NOMO-1 (cell line): ENCODE data around the gene FAM222A.

Experiments
- DNase-seq, 2 experiments: peaks; one replicate each; lab custom pipeline; 2025; ENCODE audit not compliant: unreplicated experiment in 2 of 2; lab: John Stamatoyannopoulos, UW

FAM222A gene

DNA sequence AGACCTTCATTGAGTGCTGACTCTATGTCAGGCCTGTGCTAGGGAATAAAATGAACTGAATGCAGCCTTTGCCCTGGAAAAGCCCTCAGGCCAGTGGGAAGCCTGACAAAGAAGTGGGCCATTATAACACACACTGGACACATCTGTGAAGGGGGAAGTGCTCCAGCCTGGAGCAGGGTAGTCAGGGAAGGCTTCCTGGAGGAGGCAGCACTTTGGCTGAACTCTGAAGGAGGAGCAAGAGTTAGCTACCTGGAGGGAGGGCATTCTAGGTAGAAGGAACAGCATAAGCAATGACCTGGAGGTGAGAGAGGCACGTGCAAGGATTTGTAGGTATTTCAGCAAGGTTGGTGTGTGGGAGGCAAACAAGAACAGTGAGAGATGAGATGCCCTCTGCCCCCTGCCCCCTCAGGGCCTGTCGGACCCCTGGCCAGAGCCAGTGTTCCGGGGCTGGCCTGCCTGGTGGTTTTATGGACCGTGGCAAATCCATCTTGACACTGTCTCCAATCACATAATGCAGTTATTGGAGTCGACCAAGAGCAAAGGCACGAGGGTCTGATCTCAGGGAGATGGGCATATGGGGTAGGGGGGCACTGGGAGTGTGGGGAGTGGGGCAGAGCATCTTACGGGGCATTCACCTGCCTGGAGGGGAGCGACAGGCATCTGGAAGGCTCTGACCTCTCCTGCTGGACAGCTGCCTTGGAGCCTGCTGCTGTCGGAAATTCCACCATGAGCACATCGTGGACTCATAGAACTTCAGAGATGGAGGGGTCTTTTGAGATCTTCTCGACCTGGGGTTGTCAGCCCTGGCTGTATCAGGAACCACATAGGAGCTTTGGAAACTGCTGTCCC, 2.7 kb upstream of the FAM222A start:
- DNase-seq, result no peak

DNA sequence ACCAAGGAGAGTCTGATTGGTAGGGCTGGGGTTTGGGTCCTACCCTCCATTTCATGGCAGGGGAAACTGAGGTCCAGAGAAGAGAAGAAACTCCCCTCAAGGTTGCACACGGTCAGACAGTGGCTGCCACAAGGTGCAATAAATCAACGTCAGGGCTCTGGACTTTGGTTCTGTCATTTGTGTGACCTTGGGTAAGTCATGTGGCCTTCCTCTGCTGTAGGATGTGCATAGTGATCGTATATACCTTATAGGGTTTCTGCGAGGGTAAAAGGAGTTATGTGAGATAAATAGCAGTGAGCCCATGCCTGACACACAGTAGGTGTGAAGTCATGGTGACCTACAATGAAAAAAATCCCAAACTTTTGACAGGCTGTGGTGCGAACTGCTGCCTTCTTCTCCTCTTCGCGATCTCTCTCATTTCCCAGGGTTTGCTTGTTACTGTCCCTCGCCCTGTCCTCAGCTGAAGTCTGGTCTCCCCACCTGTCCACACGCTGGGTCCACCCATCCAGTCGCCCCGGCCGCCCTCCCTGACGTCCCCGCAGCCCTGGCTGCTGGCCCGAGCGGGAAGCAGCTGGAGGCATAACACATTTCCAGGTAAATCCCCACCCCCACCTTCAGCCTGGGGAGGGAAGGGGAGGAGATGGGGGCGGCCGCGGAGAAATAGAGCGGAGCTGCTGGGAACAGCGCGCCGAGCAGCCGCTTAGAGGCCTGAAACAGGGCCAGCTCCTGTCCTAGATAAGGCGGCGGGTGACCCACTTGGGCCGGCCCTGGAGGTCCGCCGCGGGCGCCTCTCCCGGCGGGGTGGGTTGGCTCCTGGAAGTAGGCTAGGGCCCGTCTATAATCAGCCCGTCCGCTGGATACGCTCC, 1.8 kb upstream of the FAM222A start:
- no peak for DNase-seq

- DNase-seq, result peak; percentile 40 to 54
Measured at GRCh38 chr12:109714141-109714912, 702 bp downstream of the FAM222A start.

- DNase-seq, result no peak
Measured at GRCh38 chr12:109714913-109715244, 1.3 kb downstream of the FAM222A start.

GRCh38 chr12:109715310-109716091, 1.9 kb downstream of the FAM222A start:
- no peak for DNase-seq

DNA sequence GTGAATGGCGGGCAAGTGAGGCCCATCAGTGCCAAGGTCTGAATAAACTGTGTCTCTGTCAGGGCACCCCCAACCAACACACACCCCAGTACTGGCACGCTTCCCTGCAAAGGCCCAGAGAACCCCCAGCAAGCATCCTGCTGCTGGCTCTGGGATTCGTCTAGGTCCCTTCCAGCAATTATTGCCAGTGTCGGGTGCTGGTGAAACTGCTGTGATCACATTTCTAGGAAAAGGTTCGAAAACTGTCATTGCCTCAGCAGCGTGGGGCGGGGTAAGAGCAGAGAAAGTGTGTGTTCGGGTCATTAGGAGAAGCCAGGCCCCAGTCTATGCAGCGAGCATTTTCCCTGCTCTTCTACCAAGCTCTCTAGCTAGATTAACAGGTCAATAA, 2.5 kb downstream of the FAM222A start:
- no peak for DNase-seq

- DNase-seq, result no peak
Measured at GRCh38 chr12:109716512-109717389, 3.1 kb downstream of the FAM222A start.

DNA sequence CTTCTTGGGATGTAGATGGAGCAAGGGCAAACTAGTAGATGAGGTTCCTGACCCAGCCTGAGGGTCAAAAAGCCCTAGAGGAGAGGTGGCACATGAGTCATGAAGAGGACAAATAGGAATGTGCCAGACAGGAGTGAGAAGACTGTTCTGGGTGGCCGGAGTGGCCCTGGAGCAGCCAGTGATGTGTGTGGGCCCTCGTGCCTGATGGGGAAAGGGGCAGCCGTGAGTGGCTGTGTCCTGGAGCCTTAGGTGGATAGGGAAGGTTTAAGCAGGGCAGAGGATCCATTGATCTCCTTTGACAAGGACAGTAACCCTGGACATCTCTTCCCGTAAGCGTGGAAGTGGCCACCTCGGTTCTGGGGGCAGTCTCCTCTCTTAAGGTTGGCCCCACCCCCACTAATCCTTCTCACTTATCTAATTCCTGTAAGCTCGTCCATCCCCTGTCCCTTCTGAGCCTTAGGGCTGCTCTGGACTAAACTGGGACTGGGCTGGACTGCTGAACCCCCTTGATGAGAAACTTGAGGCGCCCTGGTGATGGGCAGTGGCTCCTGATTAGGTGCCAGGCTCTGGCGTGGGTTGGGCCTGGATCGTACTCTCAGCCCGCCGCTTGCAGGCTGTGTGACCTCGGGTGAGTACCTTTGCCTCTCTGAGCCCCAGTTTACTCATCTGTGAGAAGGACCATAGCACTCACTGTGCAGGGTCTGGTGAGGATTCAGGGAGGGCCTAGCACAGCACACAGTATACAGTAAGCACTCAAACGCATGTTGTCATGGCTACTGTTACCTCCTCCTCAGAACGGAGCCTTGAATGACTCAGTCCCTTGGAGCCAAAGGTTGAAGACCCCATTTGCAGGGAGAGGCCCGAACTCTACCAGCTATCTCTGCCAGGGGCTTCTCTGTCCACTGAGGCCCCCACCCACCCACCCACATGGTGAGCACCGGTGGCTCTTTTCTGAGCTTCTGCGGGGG, 4.0 kb downstream of the FAM222A start:
- no peak for DNase-seq

DNA sequence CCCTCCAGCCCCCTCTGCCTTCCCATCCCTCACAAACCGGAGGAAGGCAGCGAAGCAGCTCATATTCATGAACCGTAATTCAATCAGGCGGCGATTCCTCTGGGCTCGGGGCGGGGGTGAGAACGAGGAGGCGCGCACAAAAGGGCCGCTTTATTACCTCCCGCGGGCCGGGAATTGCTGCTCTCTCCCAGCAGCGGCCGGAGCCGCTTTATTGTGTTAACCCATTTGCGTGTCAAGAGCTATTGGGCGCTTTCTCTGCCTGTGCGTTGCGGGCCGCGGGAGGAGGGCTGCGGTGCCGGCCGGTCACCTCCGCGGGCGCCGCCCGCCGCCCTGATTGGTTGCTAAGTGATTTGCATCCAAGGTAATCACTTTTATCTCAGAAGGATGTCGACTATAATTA, 4.8 kb downstream of the FAM222A start:
- DNase-seq, result no peak

GRCh38 chr12:109719123-109720022, 5.7 kb downstream of the FAM222A start:
- no peak for DNase-seq

- no peak for DNase-seq
Measured at GRCh38 chr12:109720152-109720856, 6.7 kb downstream of the FAM222A start.

- DNase-seq, result no peak
Measured at GRCh38 chr12:109720857-109721189, 7.2 kb downstream of the FAM222A start.

DNA sequence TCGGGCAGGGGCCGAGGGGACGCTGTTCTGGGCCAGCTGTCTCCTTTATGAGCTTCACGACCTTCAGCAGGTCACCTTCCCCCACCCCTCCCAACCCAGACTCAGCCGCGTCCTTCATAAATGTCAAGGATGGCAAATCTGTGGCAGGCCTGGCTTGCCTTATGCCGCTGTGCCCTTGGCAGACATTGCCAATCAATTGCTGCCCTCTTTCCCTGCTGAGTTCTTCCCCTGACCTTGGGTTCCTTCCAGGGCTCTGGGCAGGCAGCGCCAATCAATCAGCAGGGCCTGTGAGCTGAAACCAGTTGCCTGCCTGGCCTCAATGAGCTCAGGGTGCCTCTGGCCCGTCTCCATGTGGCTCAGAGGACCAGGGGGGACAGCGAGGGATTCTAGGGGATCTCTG, 7.7 kb downstream of the FAM222A start:
- no peak for DNase-seq

DNA sequence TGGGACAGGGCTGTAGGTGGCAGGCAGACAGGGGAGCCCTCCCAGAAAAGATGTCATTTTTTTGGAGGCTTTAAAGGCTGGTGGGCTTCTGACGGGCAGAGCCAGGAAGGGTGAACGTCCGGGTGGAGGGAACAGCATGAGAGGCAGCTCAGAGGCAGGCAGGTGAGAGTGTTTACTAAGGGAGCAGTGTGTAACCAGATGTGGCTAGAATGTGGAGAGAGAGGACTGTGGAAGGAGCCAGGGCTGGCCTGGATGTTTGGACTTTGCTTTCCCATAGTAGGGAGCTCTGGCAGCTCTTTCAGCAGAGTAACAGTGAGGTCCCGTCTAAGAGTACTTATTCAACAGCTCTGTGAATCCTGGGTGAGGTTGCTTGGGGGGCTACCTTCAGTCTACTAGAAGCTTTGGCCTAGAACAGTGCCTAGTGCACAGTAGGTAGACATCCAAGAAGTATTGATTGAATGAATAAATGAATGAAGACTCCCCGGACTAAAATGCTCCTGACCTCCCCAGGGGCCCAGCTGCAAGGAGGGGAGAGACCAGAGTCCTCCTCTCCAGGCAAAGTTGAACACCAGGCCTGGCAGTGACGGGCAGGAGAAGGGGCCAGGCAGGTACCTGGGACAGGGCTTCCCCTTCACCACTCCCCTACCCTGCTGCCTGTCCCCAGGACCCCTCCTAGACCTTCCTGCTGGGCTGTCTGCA, 8.5 kb downstream of the FAM222A start:
- DNase-seq, result no peak

DNA sequence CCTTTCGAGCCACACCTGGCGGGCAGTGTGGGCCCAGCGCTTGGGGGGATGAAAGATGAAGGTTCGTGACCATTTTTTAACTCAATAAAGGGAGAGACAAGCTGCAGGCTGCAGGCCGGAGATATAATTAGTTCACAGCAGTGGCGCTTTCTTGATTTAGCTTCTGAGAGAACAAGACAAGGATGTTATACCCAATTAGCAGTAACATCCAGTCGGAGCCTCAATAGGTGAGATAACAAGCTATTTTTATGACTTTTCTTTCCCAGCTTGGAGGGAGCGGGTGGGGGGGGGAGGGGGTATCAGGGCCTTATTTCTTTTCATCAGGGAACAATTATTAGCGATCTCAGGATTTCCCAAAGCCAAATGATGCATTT, 9.1 kb downstream of the FAM222A start:
- no peak for DNase-seq

DNA sequence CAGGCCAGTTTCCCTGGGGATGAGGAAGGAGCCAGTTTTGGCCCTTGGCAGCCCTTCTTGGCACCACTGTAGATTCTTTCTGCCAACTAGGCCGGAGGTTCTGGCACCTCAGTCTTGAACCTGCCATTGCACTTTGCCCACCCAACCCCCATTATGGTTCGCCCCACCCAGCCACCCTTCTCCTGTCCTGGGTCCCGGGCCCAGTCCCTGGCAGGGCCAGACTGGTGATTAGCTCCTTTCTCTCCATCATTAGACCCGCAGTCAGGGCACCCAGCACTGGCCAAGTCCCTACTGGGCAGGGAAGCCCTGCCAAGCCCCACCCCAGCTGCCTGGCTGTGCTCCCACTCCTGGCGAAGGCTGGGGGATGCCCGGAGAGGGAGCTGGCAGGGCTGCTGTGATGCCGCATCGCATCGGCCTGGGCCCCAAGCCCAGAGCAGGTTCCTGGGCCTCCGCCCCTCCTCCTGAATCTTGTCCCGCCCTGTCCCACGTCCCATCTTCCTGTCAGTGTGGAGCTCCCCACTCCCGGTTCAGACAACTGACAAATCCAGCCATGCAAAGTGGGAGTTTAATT, 9.8 kb downstream of the FAM222A start:
- DNase-seq, result no peak
